ENCODE data around the gene PFN1. TPM values are rescaled to one million over a fixed set of nuclear protein-coding genes. Genes with fewer than 3 reads are reported as not detected.

The PFN1 gene
- total and polyA plus RNA-seq, 9 of the 15 experiments (the other 6 are each of a cell fraction or from before 2014, with no cell fraction given) = 60.5 to 1,479 (median 456) TPM

GRCh38 chr17:4972322-4972721 lies 24.0 kb upstream of the PFN1 start:
- H3K27me3 ChIP-seq (ENCODE audit: control insufficient read depth in 2 of 2, insufficient read depth in 2 of 2, low read length in 2 of 2) = no peaks in the 10 kb centered on the region
- no peak for FAIRE-seq
- H2AFZ ChIP-seq (ENCODE audit: low read depth, low read length) = no peak overlapping the region
- BruUV-seq (replicated peaks) = TSS peak; percentile 17
- peak overlapping the region in 1 of 2 experiments; percentile 45; a peak in 1 of 4 replicates for H3K9ac ChIP-seq (ENCODE audit: insufficient read depth in 1 of 2, low read depth in 2 of 2, low read length in 2 of 2)
- peaks cover 12% of the 10 kb centered on the region; the same call in 2 of the 3 replicates for H3K79me2 ChIP-seq (ENCODE audit: control insufficient read depth, insufficient read depth, low read length)
- intact Hi-C loops (cut with micrococcal nuclease) = no loop called here
- CTCF ChIA-PET (ENCODE audit: low intra/inter-chr PET ratio) = interaction anchor here (0.6 kb wide), 1 partner anchor 271 kb away, joined by 3 read pairs; no protein-coding TSS in a partner anchor
- H3K9me3 ChIP-seq (replicated peaks; ENCODE audit: control insufficient read depth, insufficient read depth, low read depth, low read length) = no peaks in the 10 kb centered on the region
- H3K9me1 ChIP-seq (ENCODE audit: control insufficient read depth, insufficient read depth, low read length) = no peaks in the 10 kb centered on the region
- TF ChIP-seq RBFOX2 (IDR thresholded peaks at IDR 0.05; ENCODE audit: low read depth, low read length) = 0 out of 2 replicates have a peak, but pooled peaks have one; percentile 25
- no peak for TF ChIP-seq ZBTB12 (CRISPR knock-in tag; IDR thresholded peaks at IDR 0.05)
- no peak overlapping the region for H3K4me2 ChIP-seq (ENCODE audit: insufficient read depth, low read length)
- H3K27ac ChIP-seq (ENCODE audit: extremely low read depth, low read depth, low read length) = no peak overlapping the region
- no peak for ATAC-seq
- WGBS (ENCODE audit: insufficient coverage, low coverage, missing lambda C conversion rate) = 84% methylated on average over 9 of the region's 12 CpGs
- H3K4me3 ChIP-seq = no peak overlapping the region
- H3K36me3 ChIP-seq (ENCODE audit: control insufficient read depth, insufficient read depth, low read length) = peaks cover 74% of the 10 kb centered on the region; the same call in 2 of the 3 replicates
- DNase-seq (ENCODE audit: extremely low read depth in 1 of 4, low spot score in 3 of 4) = no peak
- no peaks in the 10 kb centered on the region for H4K20me1 ChIP-seq (replicated peaks; ENCODE audit: control insufficient read depth, insufficient read depth, low read length)
- POLR2A ChIA-PET = no interaction called here
- H3K4me1 ChIP-seq (replicated peaks in 1 of 2; ENCODE audit: control insufficient read depth in 2 of 2, insufficient read depth in 2 of 2, low read length in 2 of 2) = peaks cover 17 to 21% of the 10 kb centered on the region in 2 experiments
- in situ Hi-C loops (cut with MboI) = no loop called here

GRCh38 chr17:4971826-4972225 lies 23.5 kb upstream of the PFN1 start:
- H3K4me1 ChIP-seq (replicated peaks in 1 of 2; ENCODE audit: control insufficient read depth in 2 of 2, insufficient read depth in 2 of 2, low read length in 2 of 2) = peaks cover 17 to 22% of the 10 kb centered on the region in 2 experiments
- no peaks in the 10 kb centered on the region for H3K9me3 ChIP-seq (replicated peaks; ENCODE audit: control insufficient read depth, insufficient read depth, low read depth, low read length)
- H3K27me3 ChIP-seq (ENCODE audit: control insufficient read depth in 2 of 2, insufficient read depth in 2 of 2, low read length in 2 of 2) = no peaks in the 10 kb centered on the region
- intact Hi-C loops (cut with micrococcal nuclease) = no loop called here
- FAIRE-seq = no peak
- no TSS peak for BruUV-seq (replicated peaks)
- H3K36me3 ChIP-seq (ENCODE audit: control insufficient read depth, insufficient read depth, low read length) = peaks cover 69% of the 10 kb centered on the region; the same call in 2 of the 3 replicates
- H3K79me2 ChIP-seq (ENCODE audit: control insufficient read depth, insufficient read depth, low read length) = peaks cover 12% of the 10 kb centered on the region; the same call in 2 of the 3 replicates
- H3K27ac ChIP-seq (ENCODE audit: extremely low read depth, low read depth, low read length) = no peak overlapping the region
- no peak for ATAC-seq
- no peak overlapping the region for H3K4me2 ChIP-seq (ENCODE audit: insufficient read depth, low read length)
- peak overlapping the region in 1 of 2 experiments; percentile 45; a peak in 1 of 4 replicates for H3K9ac ChIP-seq (ENCODE audit: insufficient read depth in 1 of 2, low read depth in 2 of 2, low read length in 2 of 2)
- no peak overlapping the region for H2AFZ ChIP-seq (ENCODE audit: low read depth, low read length)
- 100% methylated on average over 3 of the region's 6 CpGs for WGBS (ENCODE audit: insufficient coverage, low coverage, missing lambda C conversion rate)
- H4K20me1 ChIP-seq (replicated peaks; ENCODE audit: control insufficient read depth, insufficient read depth, low read length) = no peaks in the 10 kb centered on the region
- no peak for DNase-seq (ENCODE audit: extremely low read depth in 1 of 4, low spot score in 3 of 4)
- ChIA-PET POLR2A (no interaction called here), CTCF (ENCODE audit: low intra/inter-chr PET ratio) (interaction anchor here (0.6 kb wide), 1 partner anchor 271 kb away, joined by 3 read pairs; no protein-coding TSS in a partner anchor)
- H3K4me3 ChIP-seq = no peak overlapping the region
- in situ Hi-C loops (cut with MboI) = no loop called here
- H3K9me1 ChIP-seq (ENCODE audit: control insufficient read depth, insufficient read depth, low read length) = no peaks in the 10 kb centered on the region
- no peak for TF ChIP-seq PRDM10 (IDR thresholded peaks at IDR 0.05; ENCODE audit: partially characterized antibody)
- TF ChIP-seq ZNF217 (CRISPR knock-in tag; IDR thresholded peaks at IDR 0.05) = no peak
- TF ChIP-seq HMGN3 (IDR thresholded peaks at IDR 0.05; ENCODE audit: borderline replicate concordance, extremely low read depth, insufficient read length, low read depth, low read length) = no peak
- no peak for TF ChIP-seq ZNF76 (CRISPR knock-in tag; IDR thresholded peaks at IDR 0.05; ENCODE audit: borderline replicate concordance)
- no peak for TF ChIP-seq RBM39 (optimal IDR thresholded peaks at IDR 0.05; ENCODE audit: low read depth, low read length)
- no peak for TF ChIP-seq SIX5 (IDR thresholded peaks at IDR 0.05; ENCODE audit: borderline replicate concordance in 1 of 2, insufficient read depth in 1 of 2, low read depth in 1 of 2, low read length in 2 of 2)
- TF ChIP-seq KLF16 (IDR thresholded peaks at IDR 0.05) = no peak
- TF ChIP-seq DLX4 (CRISPR knock-in tag; IDR thresholded peaks at IDR 0.05) = no peak
